ENCODE measurements around the gene VPS13C.
"Not testable (repeated sequence)": the region's sequence is repeated elsewhere in the genome, so short reads cannot be mapped to it uniquely, and the experiment has no call there.

VPS13C gene

GRCh38 chr15:62027263-62027565, 33.0 kb downstream of the VPS13C start:
- DNase-seq: no peak

GRCh38 chr15:62026487-62027262, 33.6 kb downstream of the VPS13C start:
- DNase-seq: no peak

GRCh38 chr15:62021991-62022600, 38.2 kb downstream of the VPS13C start:
- DNase-seq: no peak

GRCh38 chr15:62020576-62021160, 39.6 kb downstream of the VPS13C start:
- no peak for DNase-seq

- DNase-seq: not testable (repeated sequence)
Measured at GRCh38 chr15:62005354-62005753, 54.9 kb downstream of the VPS13C start.

- DNase-seq: no peak
Measured at GRCh38 chr15:61997786-61998185, 62.5 kb downstream of the VPS13C start.

- no peak for DNase-seq
Measured at GRCh38 chr15:61996056-61996635, 64.1 kb downstream of the VPS13C start.

- DNase-seq: no peak
Measured at GRCh38 chr15:61994216-61994615, 66.0 kb downstream of the VPS13C start.

GRCh38 chr15:61992518-61992917, 67.7 kb downstream of the VPS13C start:
- DNase-seq: no peak

GRCh38 chr15:61989667-61990066, 70.6 kb downstream of the VPS13C start:
- DNase-seq: no peak

GRCh38 chr15:61987824-61988223, 72.4 kb downstream of the VPS13C start:
- DNase-seq: no peak

- no peak for DNase-seq
Measured at GRCh38 chr15:61983081-61983480, 77.2 kb downstream of the VPS13C start.

- DNase-seq: no peak
Measured at GRCh38 chr15:61978225-61978624, 82.0 kb downstream of the VPS13C start.

GRCh38 chr15:61974759-61975158, 85.5 kb downstream of the VPS13C start:
- DNase-seq: no peak

GRCh38 chr15:61974118-61974517, 86.1 kb downstream of the VPS13C start:
- no peak for DNase-seq

- DNase-seq: no peak
Measured at GRCh38 chr15:61951949-61952348, 108.3 kb downstream of the VPS13C start.

GRCh38 chr15:61946778-61947177, 113.5 kb downstream of the VPS13C start:
- DNase-seq: no peak

GRCh38 chr15:61943992-61944391, 116.3 kb downstream of the VPS13C start:
- no peak for DNase-seq

- no peak for DNase-seq
Measured at GRCh38 chr15:61938249-61938648, 122.0 kb downstream of the VPS13C start.

- DNase-seq: no peak
Measured at GRCh38 chr15:61936528-61937195, 123.6 kb downstream of the VPS13C start.

GRCh38 chr15:61935493-61935892, 124.8 kb downstream of the VPS13C start:
- no peak for DNase-seq

- DNase-seq: no peak
Measured at GRCh38 chr15:61929452-61929851, 130.8 kb downstream of the VPS13C start.

GRCh38 chr15:61923173-61923572, 137.1 kb downstream of the VPS13C start:
- DNase-seq: no peak

GRCh38 chr15:61921093-61921492, 139.2 kb downstream of the VPS13C start:
- no peak for DNase-seq

Measured in activated CD4-positive, CD25-positive, alpha-beta regulatory T cell treated with anti-CD3 and anti-CD28 coated beads, Interleukin-2, amount 50 U/mL, for 72 hours (primary cell).